Heart right ventricle (tissue), 16 donors: ENCODE results near the gene UBA6. TPM values are rescaled to one million over a fixed set of nuclear protein-coding genes. Genes with fewer than 3 reads are reported as not detected.

ENCODE experiments used
- ATAC-seq, 8 donors: fragments of 200-7000 bp; cut with Tn5 transposase; one replicate each; pipeline ENCODE4 v1.9.1; 2020; ENCODE audit warnings: mild to moderate bottlenecking in 8 of 8, moderate library complexity in 8 of 8, moderate number of reproducible peaks in 1 of 8
- DNase-seq, 2 donors: peaks; one replicate each; pipeline ENCODE4 v3.0.0-alpha.2; 2020
- H3K27ac ChIP-seq, 10 donors: fragments of 200-600 bp; sonication (generic) in 2 of 10; one replicate each; pipeline versions ENCODE4 v1.5.0 to v1.8.0; 2020 to 2022; ENCODE audit warnings: mild to moderate bottlenecking in 3 of 10
- H3K27me3 ChIP-seq, 7 donors: fragments of 200-600 bp; one replicate each; pipeline ENCODE4 v1.8.0; 2021 to 2022; ENCODE audit warnings: mild to moderate bottlenecking in 2 of 7
- H3K36me3 ChIP-seq, 9 donors: fragments of 200-600 bp; sonication (generic) in 1 of 9; one replicate each; pipeline versions ENCODE4 v1.5.0 to v1.8.0; 2020 to 2022; ENCODE audit warnings: mild to moderate bottlenecking in 2 of 9
- H3K4me1 ChIP-seq, 9 donors: fragments of 200-600 bp; sonication (generic) in 1 of 9; one replicate each; pipeline versions ENCODE4 v1.5.0 to v1.8.0; 2020 to 2022; ENCODE audit warnings: mild to moderate bottlenecking in 4 of 9
- H3K4me3 ChIP-seq, 10 donors: fragments of 200-600 bp; sonication (generic) in 2 of 10; one replicate each; pipeline versions ENCODE4 v1.5.0 to v1.8.0; 2020 to 2022; ENCODE audit warnings: mild to moderate bottlenecking in 7 of 10, moderate library complexity in 2 of 10
- H3K9me3 ChIP-seq, 11 donors: fragments of 200-600 bp in 10 of 11; sonication (generic) in 2 of 11; one replicate each; pipeline versions ENCODE4 v1.5.0 to v1.8.0; 2013 to 2022; ENCODE audit warnings: mild to moderate bottlenecking in 2 of 11, control low read depth in 1 of 11, moderate library complexity in 1 of 11
- WGBS, 2 donors: extraction: QIAGEN DNeasy Blood & Tissue Kit; methylation state at CpG; one replicate each; pipeline ENCODE4 v1.1.7; 2013; ENCODE audit warnings: inconsistent platforms in 1 of 2; 5-methylcytosine and 5-hydroxymethylcytosine counted together
- intact Hi-C, 10 donors: fragments of 100-400 bp; cut with DNase I; formaldehyde crosslinking; loops; one replicate each; pipeline versions ENCODE4 v1.11.1 to v1.14.2; 2022
- polyA plus RNA-seq, 2 donors: library from polyadenylated mRNA; stranded (reverse); fragments of 200-250 nt; gene quantifications; one replicate each; pipeline ENCODE4 v1.2.3, GENCODE V29; 2013
- total RNA-seq, 10 donors: library from RNA; stranded (reverse); fragmentation: NEBNext Ultra II Directional in 3 of 10; extraction: Animal tissue kit (Norgen Biotek cat#: 25700) in 3 of 10; gene quantifications; one replicate each; pipeline versions ENCODE4 v1.2.1 to v1.2.4, GENCODE V29; 2021 to 2023
- TF ChIP-seq, protein P1 (sequence below), 9 donors: fragments of 200-600 bp; sonication (generic) in 2 of 9; IDR thresholded peaks; one replicate each; pipeline versions ENCODE4 v1.5.0 to v1.8.0; 2021 to 2022; ENCODE audit warnings: antibody characterized with exemption in 9 of 9, mild to moderate bottlenecking in 5 of 9, moderate library complexity in 1 of 9
- donor health status: Arrhythmogenic right ventricular cardiomyopathy.
- donor health status: ischemic (EF 13 %, LVEDD 7.1; RV severe dilation, severe dysfunction).
- donor health status: healthy with polysubstance abuse.
- donor health status: DM: no; HTN: yes; CAD: no.
- donor health status: DM: no; HTN: no; CAD: no.
- donor health status: ischemic (EF 25% LVEDD 6.9; RV normal size, moderate dysfunction).
- donor health status: ischemic (EF 25% LVEDD 5.7; RV mildly dilated, moderate dysfunction).
- donor health status: healthy.
- donor health status: DM: yes; HTN: yes; CAD: no.
- donor health status: Ischemic cardiomyopathy.
- donor health status: ischemic (EF 35%, LVEDD 5.7; RV mildly dilated, moderate dysfunction).
- donor health status: nonischemic (EF 11% LVEDD 7.7; RV severe dilation, severe dysfunction).
- donor health status: DM: yes; HTN: yes; CAD: no.
- donor health status: PGD.
- donor health status: ischemic (EF 29% LVEDD 5.4; RV normal size, mild dysfunction).
- donor health status: nonischemic (EF 23%, LVEDD 6.1; RV moderate dilation, normal function).

Gene UBA6
- total and polyA plus RNA-seq, 12 donors, result 2.6 to 35.7 (median 18.1) TPM

DNA sequence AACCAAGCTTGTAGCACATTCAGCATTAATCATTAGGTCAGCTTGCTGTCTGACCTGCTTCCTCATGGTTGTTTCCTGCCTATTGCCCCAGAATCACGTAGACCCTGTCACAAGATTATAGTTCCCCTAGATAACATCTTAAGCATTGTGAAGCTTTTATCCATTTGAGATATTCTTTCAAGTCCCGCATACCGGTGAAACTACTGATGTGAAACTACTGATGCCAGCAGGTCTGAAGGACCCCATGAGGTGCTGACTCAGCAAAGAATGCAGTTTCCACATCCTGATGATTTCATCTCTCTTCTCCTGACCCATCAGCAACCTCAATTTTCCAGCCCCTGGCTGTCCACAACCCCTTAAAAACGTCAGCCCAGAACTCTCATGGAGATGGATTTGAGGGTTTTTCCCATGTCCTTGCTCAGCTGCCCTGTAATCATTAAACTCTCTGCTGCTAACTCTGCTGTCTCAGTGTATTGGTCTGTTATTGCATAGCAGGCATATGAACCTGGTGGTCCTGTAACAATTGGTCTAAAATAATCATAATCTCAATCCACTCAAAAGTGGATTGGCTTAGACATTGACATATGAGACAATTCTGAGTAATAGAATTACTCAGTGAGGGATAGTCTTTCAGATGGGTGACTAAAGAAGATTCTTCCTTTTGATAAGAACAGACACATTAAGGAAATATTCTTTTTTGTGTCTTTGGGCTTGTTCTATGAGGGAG is 26.3 kb upstream of the UBA6 start:
- H3K4me1 ChIP-seq, result no peaks in the 10 kb centered on the region
- H3K36me3 ChIP-seq, result peaks cover 0 to 14% (median 0%) of the 10 kb centered on the region in 9 donors
- H3K9me3 ChIP-seq, result peaks cover 0 to 10% (median 0%) of the 10 kb centered on the region in 11 donors
- peak overlapping the region in 1 of 10 donors; percentile 32 for H3K27ac ChIP-seq
- TF ChIP-seq, protein P1, sequence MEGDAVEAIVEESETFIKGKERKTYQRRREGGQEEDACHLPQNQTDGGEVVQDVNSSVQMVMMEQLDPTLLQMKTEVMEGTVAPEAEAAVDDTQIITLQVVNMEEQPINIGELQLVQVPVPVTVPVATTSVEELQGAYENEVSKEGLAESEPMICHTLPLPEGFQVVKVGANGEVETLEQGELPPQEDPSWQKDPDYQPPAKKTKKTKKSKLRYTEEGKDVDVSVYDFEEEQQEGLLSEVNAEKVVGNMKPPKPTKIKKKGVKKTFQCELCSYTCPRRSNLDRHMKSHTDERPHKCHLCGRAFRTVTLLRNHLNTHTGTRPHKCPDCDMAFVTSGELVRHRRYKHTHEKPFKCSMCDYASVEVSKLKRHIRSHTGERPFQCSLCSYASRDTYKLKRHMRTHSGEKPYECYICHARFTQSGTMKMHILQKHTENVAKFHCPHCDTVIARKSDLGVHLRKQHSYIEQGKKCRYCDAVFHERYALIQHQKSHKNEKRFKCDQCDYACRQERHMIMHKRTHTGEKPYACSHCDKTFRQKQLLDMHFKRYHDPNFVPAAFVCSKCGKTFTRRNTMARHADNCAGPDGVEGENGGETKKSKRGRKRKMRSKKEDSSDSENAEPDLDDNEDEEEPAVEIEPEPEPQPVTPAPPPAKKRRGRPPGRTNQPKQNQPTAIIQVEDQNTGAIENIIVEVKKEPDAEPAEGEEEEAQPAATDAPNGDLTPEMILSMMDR (IDR thresholded peaks at IDR 0.05), result no peak
- intact Hi-C loops, result no loop called here
- DNase-seq (no peak), ATAC-seq (no peak)
- no peak overlapping the region for H3K4me3 ChIP-seq
- whole genome bisulfite sequencing, 2 donors, result 55 to 67% methylated on average over 4 of the region's 4 CpGs
- H3K27me3 ChIP-seq, result no peaks in the 10 kb centered on the region

DNA sequence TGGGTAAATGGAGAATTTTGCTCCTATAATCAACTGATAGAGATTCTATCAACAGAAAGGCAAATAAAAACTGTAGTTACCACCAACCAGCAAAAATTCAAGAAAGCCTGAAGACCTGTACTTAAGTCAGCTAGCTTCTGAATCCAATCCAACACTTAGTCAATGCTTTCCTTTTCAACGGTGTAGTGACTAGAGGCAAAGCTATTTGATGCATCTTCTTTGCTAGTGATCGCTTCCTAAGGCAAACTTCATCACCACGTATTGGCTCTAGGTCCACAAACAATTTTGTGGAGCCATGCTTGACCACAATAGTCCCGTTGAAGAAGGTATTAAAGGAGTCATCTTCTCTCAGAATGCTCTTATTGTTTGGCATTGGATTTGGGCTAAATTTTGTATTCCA is 25.0 kb upstream of the UBA6 start:
- Histone ChIP-seq H3K4me1 (peaks cover 0 to 5% (median 0%) of the 10 kb centered on the region in 9 donors), H3K27ac (no peak overlapping the region), H3K9me3 (peaks cover 0 to 10% (median 0%) of the 10 kb centered on the region in 11 donors), H3K36me3 (peaks cover 0 to 16% (median 0%) of the 10 kb centered on the region in 9 donors), H3K4me3 (no peak overlapping the region), H3K27me3 (no peaks in the 10 kb centered on the region)
- TF ChIP-seq, protein P1 (IDR thresholded peaks at IDR 0.05), result no peak
- no peak for DNase-seq
- intact Hi-C loops, result no loop called here
- ATAC-seq, result no peak
- WGBS, 2 donors, result 92 to 95% methylated on average over 4 of the region's 4 CpGs

DNA sequence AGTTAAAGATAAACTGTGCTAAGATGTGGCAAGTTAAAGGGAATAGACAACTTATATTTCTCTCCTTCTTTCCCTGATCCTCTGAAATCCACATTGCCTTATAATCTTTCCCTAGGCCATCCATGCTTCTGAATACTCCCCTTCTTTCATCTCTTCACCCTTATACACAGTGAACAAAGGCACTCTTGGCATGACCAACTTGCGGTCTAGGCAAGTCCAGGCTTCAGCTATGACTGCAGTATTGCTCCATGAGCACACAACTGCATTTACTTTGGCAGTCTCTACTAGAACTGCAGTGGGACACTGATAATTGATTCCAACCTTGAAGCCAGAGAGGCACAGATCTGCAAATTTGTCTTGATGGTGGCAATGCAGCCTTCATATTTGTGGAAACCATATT is 24.2 kb upstream of the UBA6 start:
- TF ChIP-seq, protein P1 (IDR thresholded peaks at IDR 0.05), result no peak
- no peak overlapping the region for H3K27ac ChIP-seq
- DNase-seq (no peak), ATAC-seq (peak in 1 of 8 donors; percentile 22)
- intact Hi-C loops, result no loop called here
- WGBS, 2 donors, result 89 to 94% methylated on average over 1 of the region's 1 CpG
- no peaks in the 10 kb centered on the region for H3K27me3 ChIP-seq
- peaks cover 0 to 5% (median 0%) of the 10 kb centered on the region in 9 donors for H3K4me1 ChIP-seq
- H3K36me3 ChIP-seq, result peaks cover 0 to 23% (median 0%) of the 10 kb centered on the region in 9 donors
- H3K4me3 ChIP-seq, result no peak overlapping the region
- peaks cover 0 to 10% (median 0%) of the 10 kb centered on the region in 11 donors for H3K9me3 ChIP-seq

DNA sequence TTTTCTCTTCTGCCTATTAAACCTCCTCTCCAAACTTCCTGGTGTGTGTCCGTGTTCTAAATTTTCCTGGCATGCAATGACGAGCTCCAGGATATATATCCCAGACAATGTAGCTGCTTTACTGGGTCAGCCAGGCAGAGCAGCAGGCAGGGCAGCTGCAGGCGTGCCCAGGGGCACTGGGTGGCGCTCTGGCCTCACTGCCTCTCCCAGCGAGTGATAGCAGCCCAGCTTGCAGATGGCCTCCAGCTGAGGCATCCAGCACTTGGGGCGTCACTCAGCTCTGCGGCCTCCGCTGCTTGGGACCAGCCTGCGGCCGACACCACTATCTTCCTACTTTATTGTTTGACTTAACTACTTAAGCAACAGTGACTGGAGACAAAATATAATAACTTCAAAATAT is 23.0 kb upstream of the UBA6 start:
- H3K27me3 ChIP-seq, result no peaks in the 10 kb centered on the region
- ATAC-seq (no peak), DNase-seq (no peak)
- H3K9me3 ChIP-seq, result peaks cover 0 to 10% (median 0%) of the 10 kb centered on the region in 11 donors
- WGBS, 2 donors, result 79 to 81% methylated on average over 10 of the region's 10 CpGs
- H3K36me3 ChIP-seq, result peaks cover 0 to 24% (median 0%) of the 10 kb centered on the region in 9 donors
- peaks cover 0 to 5% (median 0%) of the 10 kb centered on the region in 9 donors for H3K4me1 ChIP-seq
- intact Hi-C loops, result no loop called here
- no peak overlapping the region for H3K4me3 ChIP-seq
- TF ChIP-seq, protein P1 (IDR thresholded peaks at IDR 0.05), result no peak
- no peak overlapping the region for H3K27ac ChIP-seq
